H9 (cell line): ENCODE measurements around the gene PHOX2A. TPM values are rescaled to one million over a fixed set of nuclear protein-coding genes. Genes with fewer than 3 reads are reported as not detected.

Experiments used
- DNase-seq: peaks from one replicate; pipeline ENCODE4 v3.0.0-alpha.2; 2017
- H2AFZ ChIP-seq: one replicate; pipeline ENCODE4 v1.6.1; 2013; ENCODE audit warnings: mild to moderate bottlenecking, low read length, control low read depth, moderate library complexity
- H2AK5ac ChIP-seq: 2 replicates; pipeline ENCODE4 v1.6.1; 2013; ENCODE audit warnings: low read length, control low read depth, mixed read lengths; ENCODE audit not compliant: insufficient read length
- H2BK120ac ChIP-seq: one replicate; pipeline ENCODE4 v1.6.1; 2013; ENCODE audit warnings: low read depth, mild to moderate bottlenecking, low read length, control low read depth, inconsistent platforms; ENCODE audit not compliant: poor library complexity, severe bottlenecking
- H2BK12ac ChIP-seq: 2 replicates; pipeline ENCODE4 v1.6.1; 2013; ENCODE audit warnings: low read length, control low read depth, mixed read lengths, low read depth; ENCODE audit not compliant: insufficient read length
- H2BK15ac ChIP-seq: 2 replicates; pipeline ENCODE4 v1.6.1; 2013; ENCODE audit warnings: low read depth, low read length, control low read depth
- H2BK20ac ChIP-seq: one replicate; pipeline ENCODE4 v1.6.1; 2013; ENCODE audit warnings: low read depth, mild to moderate bottlenecking, low read length, control low read depth, inconsistent platforms; ENCODE audit not compliant: poor library complexity, severe bottlenecking
- H2BK5ac ChIP-seq: 2 replicates; pipeline ENCODE4 v1.6.1; 2013; ENCODE audit warnings: low read length, control low read depth, mixed read lengths; ENCODE audit not compliant: insufficient read length
- H3K14ac ChIP-seq: 2 replicates; pipeline ENCODE4 v1.6.1; 2013; ENCODE audit warnings: low read length, control low read depth; ENCODE audit not compliant: insufficient read depth
- H3K18ac ChIP-seq: 2 replicates; pipeline ENCODE4 v1.6.1; 2013; ENCODE audit warnings: low read depth, mild to moderate bottlenecking, mixed read lengths, low read length, control low read depth; ENCODE audit not compliant: insufficient read length
- H3K23ac ChIP-seq: 2 replicates; pipeline ENCODE4 v1.6.1; 2013; ENCODE audit warnings: low read length, control low read depth, mixed read lengths, low read depth; ENCODE audit not compliant: insufficient read length
- H3K23me2 ChIP-seq: 2 replicates; pipeline ENCODE4 v1.6.1; 2013; ENCODE audit warnings: low read depth, mild to moderate bottlenecking, mixed read lengths, low read length, control low read depth; ENCODE audit not compliant: insufficient read length, poor library complexity, severe bottlenecking
- H3K27ac ChIP-seq: 2 replicates; pipeline ENCODE4 v1.5.1; 2013; ENCODE audit warnings: low read length, control low read depth, mixed read lengths, low read depth; ENCODE audit not compliant: insufficient read length
- H3K27me3 ChIP-seq: 2 replicates; pipeline ENCODE4 v1.6.1; 2013; ENCODE audit warnings: low read length, control low read depth, inconsistent platforms; ENCODE audit not compliant: insufficient read depth
- H3K4ac ChIP-seq: 2 replicates; pipeline ENCODE4 v1.6.1; 2013; ENCODE audit warnings: low read depth, mild to moderate bottlenecking, control low read depth, inconsistent platforms, low read length, moderate library complexity
- H3K4me1 ChIP-seq: 2 replicates; pipeline ENCODE4 v1.6.1; 2013; ENCODE audit warnings: low read length, control low read depth, inconsistent platforms; ENCODE audit not compliant: insufficient read depth
- H3K4me2 ChIP-seq: 2 replicates; pipeline ENCODE4 v1.6.1; 2013; ENCODE audit warnings: low read length, control low read depth, mixed read lengths; ENCODE audit not compliant: insufficient read length, insufficient read depth
- H3K56ac ChIP-seq: 2 replicates; pipeline ENCODE4 v1.6.1; 2013; ENCODE audit warnings: low read depth, mild to moderate bottlenecking, mixed read lengths, low read length, control low read depth; ENCODE audit not compliant: insufficient read length
- H3K79me1 ChIP-seq: 2 replicates; pipeline ENCODE4 v1.6.1; 2013; ENCODE audit warnings: low read depth, mild to moderate bottlenecking, moderate library complexity, low read length, control low read depth, inconsistent platforms; ENCODE audit not compliant: insufficient read depth, poor library complexity, severe bottlenecking
- H3K79me2 ChIP-seq: 2 replicates; pipeline ENCODE4 v1.6.1; 2013; ENCODE audit warnings: low read length, control low read depth, inconsistent platforms; ENCODE audit not compliant: insufficient read depth
- H3K9ac ChIP-seq: 2 replicates; pipeline ENCODE4 v1.6.1; 2013; ENCODE audit warnings: low read length, control low read depth, mixed read lengths; ENCODE audit not compliant: insufficient read length; ENCODE audit errors: extremely low read depth
- H3K9me3 ChIP-seq: one replicate; pipeline ENCODE4 v1.6.1; 2013; ENCODE audit warnings: low read depth, low read length, inconsistent platforms; ENCODE audit not compliant: control insufficient read depth
- H3T11ph ChIP-seq: one replicate; pipeline ENCODE4 v1.6.1; 2013; ENCODE audit warnings: mild to moderate bottlenecking, low read length, control low read depth, inconsistent platforms
- H4K20me1 ChIP-seq: one replicate; pipeline ENCODE4 v1.6.1; 2013; ENCODE audit not compliant: control insufficient read depth, insufficient read length, insufficient read depth
- H4K5ac ChIP-seq: 2 replicates; pipeline ENCODE4 v1.6.1; 2013; ENCODE audit warnings: low read depth, mild to moderate bottlenecking, mixed read lengths, low read length, control low read depth; ENCODE audit not compliant: insufficient read length
- H4K8ac ChIP-seq: replicated peaks from 2 replicates; pipeline ENCODE4 v1.6.1; 2013; ENCODE audit warnings: low read length, control low read depth, mixed read lengths, low read depth; ENCODE audit not compliant: insufficient read length
- H4K91ac ChIP-seq: 2 replicates; pipeline ENCODE4 v1.6.1; 2013; ENCODE audit warnings: low read depth, mild to moderate bottlenecking, moderate library complexity, mixed read lengths, low read length, control low read depth; ENCODE audit not compliant: insufficient read length
- H3K27ac Mint-ChIP-seq, 3 experiments: 2 replicates in 2 of 3; 3 replicates in 1 of 3; pipeline ENCODE4 v1.8.0; 2020 to 2021; ENCODE audit warnings: mixed read lengths in 3 of 3, mild to moderate bottlenecking in 1 of 3, moderate library complexity in 1 of 3
- H3K27me3 Mint-ChIP-seq: 2 replicates; pipeline ENCODE4 v1.8.0; 2021; ENCODE audit warnings: low read depth, mild to moderate bottlenecking, moderate library complexity, mixed read lengths
- H3K36me3 Mint-ChIP-seq, 3 experiments: 2 replicates in 2 of 3; 3 replicates in 1 of 3; pipeline ENCODE4 v1.8.0; 2020 to 2021; ENCODE audit warnings: low read depth in 3 of 3, mixed read lengths in 3 of 3; ENCODE audit not compliant: insufficient read depth in 1 of 3
- H3K4me1 Mint-ChIP-seq, 2 experiments: 2 replicates each; pipeline ENCODE4 v1.8.0; 2020; ENCODE audit warnings: mixed read lengths in 2 of 2
- H3K4me3 Mint-ChIP-seq, 2 experiments: 2 replicates in 1 of 2; 3 replicates in 1 of 2; pipeline ENCODE4 v1.8.0; 2020 to 2021; ENCODE audit warnings: mild to moderate bottlenecking in 2 of 2, mixed read lengths in 2 of 2, moderate library complexity in 1 of 2
- H3K9me3 Mint-ChIP-seq, 2 experiments: 2 replicates in 1 of 2; 3 replicates in 1 of 2; pipeline ENCODE4 v1.8.0; 2020; ENCODE audit warnings: mild to moderate bottlenecking in 2 of 2, mixed read lengths in 2 of 2, moderate library complexity in 1 of 2
- total RNA-seq: library from RNA; stranded (reverse); gene quantifications from 2 replicates; pipeline ENCODE4 v1.2.1, GENCODE V29; 2021
- TF ChIP-seq, protein P1 (sequence below): fragments of 200-600 bp; sonication (generic); conservative IDR thresholded peaks from 3 replicates; pipeline ENCODE4 v1.8.0; 2021; ENCODE audit warnings: antibody characterized with exemption, mild to moderate bottlenecking

Gene PHOX2A
- total RNA-seq, 1 experiment from 2014 or later, result 1.4 TPM

DNA sequence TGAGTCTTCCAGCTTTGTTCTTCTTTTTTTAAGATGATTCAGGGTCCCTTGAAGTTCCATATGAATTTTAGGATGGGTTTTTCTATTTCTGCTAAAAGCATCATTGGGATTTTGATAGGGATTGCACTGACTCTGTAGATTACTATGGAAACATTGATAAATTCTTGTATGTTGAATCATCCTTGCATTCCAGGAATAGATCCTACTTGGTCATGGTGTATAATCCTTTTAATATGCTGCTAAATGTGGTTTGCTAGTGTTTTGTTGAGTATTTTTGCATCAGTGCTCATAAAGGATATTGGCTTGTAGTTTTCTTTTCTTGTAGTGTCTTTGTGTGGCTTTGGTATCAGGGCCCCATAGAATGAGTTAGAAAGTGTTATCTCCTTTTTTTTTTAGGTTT, 34.9 kb upstream of the PHOX2A start:
- H3K4me3 Mint-ChIP-seq, result no peak overlapping the region
- H2AK5ac ChIP-seq, result no peak overlapping the region
- no peak overlapping the region for H3K27ac Mint-ChIP-seq
- H3K9me3 Mint-ChIP-seq, result no peaks in the 10 kb centered on the region; a peak in 1 of 5 replicates
- H4K5ac ChIP-seq, result no peak overlapping the region
- no peak overlapping the region for H2BK12ac ChIP-seq
- H3T11ph ChIP-seq, result no peak overlapping the region
- no peak overlapping the region for H3K18ac ChIP-seq
- no peak overlapping the region for H2BK15ac ChIP-seq
- no peak overlapping the region for H3K14ac ChIP-seq
- no peak overlapping the region for H3K4me2 ChIP-seq
- H3K56ac ChIP-seq, result no peak overlapping the region
- no peaks in the 10 kb centered on the region for H3K9me3 ChIP-seq
- H3K27me3 ChIP-seq, result no peaks in the 10 kb centered on the region
- no peaks in the 10 kb centered on the region for H3K79me1 ChIP-seq
- no peak overlapping the region for H4K8ac ChIP-seq
- H3K4me1 Mint-ChIP-seq, result peaks cover 0 to 2% of the 10 kb centered on the region in 2 experiments; a peak in 1 of 4 replicates
- H2BK120ac ChIP-seq, result no peak overlapping the region
- H3K23ac ChIP-seq, result no peak overlapping the region
- no peaks in the 10 kb centered on the region for H3K23me2 ChIP-seq
- no peak overlapping the region for H4K91ac ChIP-seq
- H4K20me1 ChIP-seq, result no peaks in the 10 kb centered on the region
- no peak overlapping the region for H2AFZ ChIP-seq
- H3K79me2 ChIP-seq, result no peaks in the 10 kb centered on the region
- H3K4ac ChIP-seq, result no peak overlapping the region
- TF ChIP-seq, protein P1, sequence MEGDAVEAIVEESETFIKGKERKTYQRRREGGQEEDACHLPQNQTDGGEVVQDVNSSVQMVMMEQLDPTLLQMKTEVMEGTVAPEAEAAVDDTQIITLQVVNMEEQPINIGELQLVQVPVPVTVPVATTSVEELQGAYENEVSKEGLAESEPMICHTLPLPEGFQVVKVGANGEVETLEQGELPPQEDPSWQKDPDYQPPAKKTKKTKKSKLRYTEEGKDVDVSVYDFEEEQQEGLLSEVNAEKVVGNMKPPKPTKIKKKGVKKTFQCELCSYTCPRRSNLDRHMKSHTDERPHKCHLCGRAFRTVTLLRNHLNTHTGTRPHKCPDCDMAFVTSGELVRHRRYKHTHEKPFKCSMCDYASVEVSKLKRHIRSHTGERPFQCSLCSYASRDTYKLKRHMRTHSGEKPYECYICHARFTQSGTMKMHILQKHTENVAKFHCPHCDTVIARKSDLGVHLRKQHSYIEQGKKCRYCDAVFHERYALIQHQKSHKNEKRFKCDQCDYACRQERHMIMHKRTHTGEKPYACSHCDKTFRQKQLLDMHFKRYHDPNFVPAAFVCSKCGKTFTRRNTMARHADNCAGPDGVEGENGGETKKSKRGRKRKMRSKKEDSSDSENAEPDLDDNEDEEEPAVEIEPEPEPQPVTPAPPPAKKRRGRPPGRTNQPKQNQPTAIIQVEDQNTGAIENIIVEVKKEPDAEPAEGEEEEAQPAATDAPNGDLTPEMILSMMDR, result no peak
- no peak for DNase-seq
- H2BK5ac ChIP-seq, result no peak overlapping the region
- H3K27ac ChIP-seq, result no peak overlapping the region
- H3K4me1 ChIP-seq, result no peaks in the 10 kb centered on the region; the same call in 1 of the 2 replicates
- H2BK20ac ChIP-seq, result no peak overlapping the region
- H3K9ac ChIP-seq, result no peak overlapping the region
- no peaks in the 10 kb centered on the region for H3K36me3 Mint-ChIP-seq
- peaks cover 13% of the 10 kb centered on the region for H3K27me3 Mint-ChIP-seq
